ENCODE measurements around the gene SLC27A3.
"Not testable (repeated sequence)": the region's sequence is repeated elsewhere in the genome, so short reads cannot be mapped to it uniquely, and the experiment has no call there.

Gene SLC27A3

DNA sequence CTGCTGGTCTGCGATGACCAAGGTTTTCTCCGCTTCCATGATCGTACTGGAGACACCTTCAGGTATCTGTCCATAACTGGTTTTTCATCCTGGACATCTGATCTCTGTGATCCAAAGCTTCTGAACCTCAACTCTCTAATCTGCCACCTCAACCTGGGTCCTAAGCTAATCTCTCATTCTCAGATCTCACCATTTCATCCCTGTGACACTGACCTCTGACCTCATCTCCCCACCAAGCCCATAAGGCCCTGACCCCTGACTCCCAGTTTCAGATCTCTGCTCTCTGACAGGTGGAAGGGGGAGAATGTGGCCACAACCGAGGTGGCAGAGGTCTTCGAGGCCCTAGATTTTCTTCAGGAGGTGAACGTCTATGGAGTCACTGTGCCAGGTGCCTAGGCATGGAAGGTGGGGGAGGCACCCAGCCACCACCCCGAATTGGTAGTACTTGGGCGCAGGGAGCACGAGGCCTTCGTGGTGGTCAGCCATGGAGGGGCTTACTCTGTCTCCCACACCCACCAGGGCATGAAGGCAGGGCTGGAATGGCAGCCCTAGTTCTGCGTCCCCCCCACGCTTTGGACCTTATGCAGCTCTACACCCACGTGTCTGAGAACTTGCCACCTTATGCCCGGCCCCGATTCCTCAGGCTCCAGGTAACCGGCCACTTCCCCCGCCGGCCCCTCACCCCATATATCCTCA lies 3.8 kb downstream of the SLC27A3 start:
- no peak overlapping the region for H3K27ac ChIP-seq (ENCODE audit: low read depth, low read length)
- no peaks in the 10 kb centered on the region for H3K9me3 ChIP-seq (ENCODE audit: control insufficient read depth in 5 of 5, low read length in 5 of 5)
- H3K27me3 ChIP-seq (ENCODE audit: control insufficient read depth in 5 of 5, insufficient read depth in 4 of 5, low read length in 5 of 5): no peaks in the 10 kb centered on the region
- H3K9ac ChIP-seq (ENCODE audit: low read length in 5 of 5): no peak overlapping the region
- H3K4me1 ChIP-seq (ENCODE audit: control insufficient read depth in 5 of 5, insufficient read depth in 5 of 5, low read length in 5 of 5): peaks cover 17 to 74% (median 71%) of the 10 kb centered on the region in 5 donors
- H3K4me3 ChIP-seq (ENCODE audit: low read depth in 1 of 5, low read length in 5 of 5): no peak overlapping the region
- H3K36me3 ChIP-seq (ENCODE audit: control insufficient read depth in 5 of 5, insufficient read depth in 5 of 5, low read length in 5 of 5): peaks cover 0 to 26% (median 10%) of the 10 kb centered on the region in 5 donors

DNA sequence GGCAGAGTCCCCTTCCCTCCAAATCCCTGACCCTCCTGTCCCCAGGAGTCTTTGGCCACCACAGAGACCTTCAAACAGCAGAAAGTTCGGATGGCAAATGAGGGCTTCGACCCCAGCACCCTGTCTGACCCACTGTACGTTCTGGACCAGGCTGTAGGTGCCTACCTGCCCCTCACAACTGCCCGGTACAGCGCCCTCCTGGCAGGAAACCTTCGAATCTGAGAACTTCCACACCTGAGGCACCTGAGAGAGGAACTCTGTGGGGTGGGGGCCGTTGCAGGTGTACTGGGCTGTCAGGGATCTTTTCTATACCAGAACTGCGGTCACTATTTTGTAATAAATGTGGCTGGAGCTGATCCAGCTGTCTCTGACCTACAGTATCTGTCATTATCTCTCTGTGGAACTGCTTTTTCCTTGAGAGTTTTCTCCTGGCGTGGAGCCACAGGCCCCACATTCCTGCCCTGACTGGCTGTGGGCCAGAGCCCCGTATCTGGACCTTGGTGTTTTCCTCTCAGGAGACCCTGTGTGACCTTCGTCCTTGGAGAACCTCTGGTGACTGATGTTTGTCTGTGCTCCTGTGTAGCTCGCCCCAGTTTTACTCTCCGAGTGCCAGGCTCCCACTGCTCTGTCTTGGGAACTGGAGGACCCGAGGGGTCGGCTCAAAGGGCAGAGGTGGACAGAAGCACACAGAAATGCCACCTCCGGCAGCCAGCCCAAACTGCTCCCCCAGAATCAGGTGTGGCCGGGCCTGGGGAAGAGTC lies 4.8 kb downstream of the SLC27A3 start:
- no peaks in the 10 kb centered on the region for H3K9me3 ChIP-seq (ENCODE audit: control insufficient read depth in 5 of 5, low read length in 5 of 5)
- H3K27ac ChIP-seq (ENCODE audit: low read depth, low read length): peak overlapping the region; percentile 57
- peaks cover 0 to 26% (median 10%) of the 10 kb centered on the region in 5 donors for H3K36me3 ChIP-seq (ENCODE audit: control insufficient read depth in 5 of 5, insufficient read depth in 5 of 5, low read length in 5 of 5)
- H3K9ac ChIP-seq (ENCODE audit: low read length in 5 of 5): peak overlapping the region in 2 of 5 donors; percentile 14 to 51
- H3K4me1 ChIP-seq (ENCODE audit: control insufficient read depth in 5 of 5, insufficient read depth in 5 of 5, low read length in 5 of 5): peaks cover 9 to 65% (median 61%) of the 10 kb centered on the region in 5 donors
- H3K4me3 ChIP-seq (ENCODE audit: low read depth in 1 of 5, low read length in 5 of 5): no peak overlapping the region
- H3K27me3 ChIP-seq (ENCODE audit: control insufficient read depth in 5 of 5, insufficient read depth in 4 of 5, low read length in 5 of 5): no peaks in the 10 kb centered on the region

DNA sequence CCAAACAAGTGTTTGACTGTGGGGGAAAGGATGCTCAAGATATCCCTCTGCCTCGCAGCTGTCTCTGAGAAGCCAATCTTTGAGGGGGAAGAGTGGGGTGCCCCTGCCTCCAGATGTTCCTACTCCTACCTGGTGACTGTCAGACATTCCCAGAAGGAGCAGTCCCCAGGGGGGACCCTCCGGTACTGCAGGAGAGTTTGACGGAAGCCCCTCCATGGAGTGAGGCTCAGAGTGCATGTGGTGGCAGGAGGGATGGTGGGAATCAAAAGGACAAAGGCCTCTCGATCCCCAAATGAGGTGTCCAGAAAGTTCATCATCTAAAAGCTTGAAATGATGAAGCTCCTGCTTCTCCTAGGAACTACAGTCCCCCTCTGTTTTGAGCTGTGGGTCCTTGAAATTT lies 5.3 kb downstream of the SLC27A3 start:
- peak overlapping the region; percentile 57 for H3K27ac ChIP-seq (ENCODE audit: low read depth, low read length)

DNA sequence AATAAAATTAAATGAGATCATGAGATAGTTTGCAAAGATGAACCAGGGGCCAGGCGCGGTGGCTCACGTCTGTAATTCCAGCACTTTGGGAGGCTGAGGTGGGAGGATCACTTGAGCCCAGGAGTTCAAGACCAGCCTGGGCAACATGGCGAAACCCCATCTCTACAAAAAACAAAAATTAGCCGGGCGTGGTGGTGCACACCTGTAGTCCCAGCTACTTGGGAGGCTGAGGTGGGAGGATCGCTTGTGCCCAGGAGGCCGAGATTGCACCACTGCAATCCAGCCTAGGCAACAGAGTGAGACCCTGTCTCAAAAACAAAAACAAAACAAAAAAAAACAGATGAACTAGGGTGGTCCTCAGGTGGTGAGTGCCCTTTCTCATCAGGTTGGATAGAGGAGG lies 7.4 kb downstream of the SLC27A3 start:
- H3K27me3 ChIP-seq (ENCODE audit: control insufficient read depth in 5 of 5, insufficient read depth in 4 of 5, low read length in 5 of 5); H3K9me3 ChIP-seq (ENCODE audit: control insufficient read depth in 5 of 5, low read length in 5 of 5): not testable (repeated sequence)
- Histone ChIP-seq H3K4me3 (ENCODE audit: low read depth in 1 of 5, low read length in 5 of 5) (peak overlapping the region; percentile 57 to 81 (median 71)), H3K36me3 (ENCODE audit: control insufficient read depth in 5 of 5, insufficient read depth in 5 of 5, low read length in 5 of 5) (peaks cover 0 to 26% (median 10%) of the 10 kb centered on the region in 5 donors), H3K9ac (ENCODE audit: low read length in 5 of 5) (peak overlapping the region in 3 of 5 donors; percentile 69 to 91 (median 90)), H3K4me1 (ENCODE audit: control insufficient read depth in 5 of 5, insufficient read depth in 5 of 5, low read length in 5 of 5) (peaks cover 0 to 38% (median 34%) of the 10 kb centered on the region in 5 donors), H3K27ac (ENCODE audit: low read depth, low read length) (peak overlapping the region; percentile 95)

More for the DNA sequence above, 5.3 kb downstream of the SLC27A3 start:
- H3K27me3 ChIP-seq (ENCODE audit: control insufficient read depth in 5 of 5, insufficient read depth in 4 of 5, low read length in 5 of 5): no peaks in the 10 kb centered on the region
- H3K9ac ChIP-seq (ENCODE audit: low read length in 5 of 5): peak overlapping the region in 1 of 5 donors; percentile 51
- H3K4me1 ChIP-seq (ENCODE audit: control insufficient read depth in 5 of 5, insufficient read depth in 5 of 5, low read length in 5 of 5): peaks cover 9 to 59% (median 55%) of the 10 kb centered on the region in 5 donors
- H3K9me3 ChIP-seq (ENCODE audit: control insufficient read depth in 5 of 5, low read length in 5 of 5): no peaks in the 10 kb centered on the region
- H3K4me3 ChIP-seq (ENCODE audit: low read depth in 1 of 5, low read length in 5 of 5): no peak overlapping the region
- H3K36me3 ChIP-seq (ENCODE audit: control insufficient read depth in 5 of 5, insufficient read depth in 5 of 5, low read length in 5 of 5): peaks cover 0 to 26% (median 10%) of the 10 kb centered on the region in 5 donors

DNA sequence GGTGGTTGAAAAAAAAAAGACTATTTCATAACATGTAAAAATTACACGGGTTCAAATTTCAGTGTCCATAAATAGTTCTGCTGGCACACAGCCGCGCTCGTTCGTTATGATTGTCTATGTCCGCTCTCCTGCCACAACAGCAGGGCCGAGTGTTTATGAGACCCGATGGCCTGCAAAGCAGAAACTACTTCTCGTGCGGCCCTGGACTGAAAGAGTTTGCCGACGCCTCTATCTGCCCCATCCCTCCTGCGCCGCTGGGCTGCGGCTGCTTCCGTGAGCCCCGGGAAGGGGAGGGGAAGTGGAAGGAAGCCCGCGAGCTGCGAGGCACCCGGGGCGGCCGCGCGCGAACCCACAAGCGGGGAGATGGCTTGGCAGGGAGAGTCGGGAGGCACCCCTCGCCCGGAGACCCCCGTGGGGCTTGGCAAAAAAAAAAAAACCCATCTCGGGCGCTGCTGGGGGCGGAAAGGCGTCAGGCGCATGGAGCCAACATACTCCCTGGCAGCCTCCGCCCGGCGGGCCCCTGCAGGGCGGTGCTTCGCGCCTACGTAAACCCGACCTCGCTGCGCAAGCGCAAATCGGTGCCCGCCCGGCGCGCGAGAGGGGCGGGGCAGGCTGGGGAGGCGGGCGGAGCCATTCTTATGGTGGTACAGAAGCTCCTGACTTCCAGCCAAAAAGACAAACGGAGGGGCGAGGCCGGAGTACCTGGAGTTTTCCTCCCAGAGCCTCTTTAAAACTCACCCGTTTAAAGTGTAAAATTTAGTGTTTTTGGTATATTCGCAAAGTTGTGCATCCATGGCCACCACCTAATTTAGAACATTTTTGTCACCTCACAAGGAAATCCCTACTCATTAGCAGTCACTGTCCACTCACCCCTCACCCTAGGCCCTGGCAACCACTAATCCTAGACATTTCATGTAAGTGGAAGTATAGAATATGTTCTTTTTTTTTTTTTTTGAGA lies 8.3 kb downstream of the SLC27A3 start:
- H3K27ac ChIP-seq (ENCODE audit: low read depth, low read length): peak overlapping the region; percentile 95
- peaks cover 0 to 17% (median 7%) of the 10 kb centered on the region in 5 donors for H3K36me3 ChIP-seq (ENCODE audit: control insufficient read depth in 5 of 5, insufficient read depth in 5 of 5, low read length in 5 of 5)
- peak overlapping the region; percentile 57 to 81 (median 71) for H3K4me3 ChIP-seq (ENCODE audit: low read depth in 1 of 5, low read length in 5 of 5)
- H3K9me3 ChIP-seq (ENCODE audit: control insufficient read depth in 5 of 5, low read length in 5 of 5): no peaks in the 10 kb centered on the region
- peaks cover 0 to 30% (median 26%) of the 10 kb centered on the region in 5 donors for H3K4me1 ChIP-seq (ENCODE audit: control insufficient read depth in 5 of 5, insufficient read depth in 5 of 5, low read length in 5 of 5)
- no peaks in the 10 kb centered on the region for H3K27me3 ChIP-seq (ENCODE audit: control insufficient read depth in 5 of 5, insufficient read depth in 4 of 5, low read length in 5 of 5)
- peak overlapping the region; percentile 28 to 91 (median 78) for H3K9ac ChIP-seq (ENCODE audit: low read length in 5 of 5)

DNA sequence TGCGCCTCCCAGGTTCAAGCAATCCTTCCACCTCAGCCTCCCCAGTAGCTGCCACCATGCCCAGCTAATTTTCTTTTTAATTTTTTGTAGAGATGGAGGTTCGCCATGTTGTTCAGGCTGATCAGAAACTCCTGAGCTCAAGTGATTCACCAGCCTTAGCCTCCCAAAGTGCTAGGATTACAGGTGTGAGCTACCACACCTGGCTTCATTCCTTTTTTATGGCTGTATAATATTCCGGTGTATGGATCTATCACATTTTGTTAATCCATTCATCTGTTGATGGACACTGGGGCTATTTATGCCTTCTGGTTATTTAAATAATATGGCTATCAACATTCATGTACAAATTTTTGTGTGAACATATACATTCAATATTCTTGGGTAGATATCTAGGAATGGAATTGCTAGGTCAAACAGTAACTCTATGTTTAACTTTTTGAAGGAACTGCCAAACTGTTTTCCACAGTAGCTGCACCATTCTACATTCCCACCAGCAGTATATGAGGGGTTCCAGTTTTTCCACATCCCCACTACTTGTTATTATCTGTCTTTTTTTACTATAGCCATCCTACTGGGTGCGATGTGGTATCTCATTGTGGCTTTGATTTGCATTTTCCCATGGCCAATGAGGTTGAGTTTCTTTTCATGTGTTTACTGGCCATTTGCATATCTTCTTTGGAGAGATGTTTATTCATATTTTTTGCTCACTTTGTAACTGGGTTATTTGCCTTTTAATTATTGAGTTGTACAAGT lies 11.0 kb downstream of the SLC27A3 start:
- Histone ChIP-seq H3K27ac (ENCODE audit: low read depth, low read length) (no peak overlapping the region), H3K4me1 (ENCODE audit: control insufficient read depth in 5 of 5, insufficient read depth in 5 of 5, low read length in 5 of 5) (peaks cover 4 to 32% (median 31%) of the 10 kb centered on the region in 5 donors), H3K4me3 (ENCODE audit: low read depth in 1 of 5, low read length in 5 of 5) (no peak overlapping the region), H3K36me3 (ENCODE audit: control insufficient read depth in 5 of 5, insufficient read depth in 5 of 5, low read length in 5 of 5) (no peaks in the 10 kb centered on the region), H3K9me3 (ENCODE audit: control insufficient read depth in 5 of 5, low read length in 5 of 5) (no peaks in the 10 kb centered on the region), H3K9ac (ENCODE audit: low read length in 5 of 5) (no peak overlapping the region), H3K27me3 (ENCODE audit: control insufficient read depth in 5 of 5, insufficient read depth in 4 of 5, low read length in 5 of 5) (no peaks in the 10 kb centered on the region)

DNA sequence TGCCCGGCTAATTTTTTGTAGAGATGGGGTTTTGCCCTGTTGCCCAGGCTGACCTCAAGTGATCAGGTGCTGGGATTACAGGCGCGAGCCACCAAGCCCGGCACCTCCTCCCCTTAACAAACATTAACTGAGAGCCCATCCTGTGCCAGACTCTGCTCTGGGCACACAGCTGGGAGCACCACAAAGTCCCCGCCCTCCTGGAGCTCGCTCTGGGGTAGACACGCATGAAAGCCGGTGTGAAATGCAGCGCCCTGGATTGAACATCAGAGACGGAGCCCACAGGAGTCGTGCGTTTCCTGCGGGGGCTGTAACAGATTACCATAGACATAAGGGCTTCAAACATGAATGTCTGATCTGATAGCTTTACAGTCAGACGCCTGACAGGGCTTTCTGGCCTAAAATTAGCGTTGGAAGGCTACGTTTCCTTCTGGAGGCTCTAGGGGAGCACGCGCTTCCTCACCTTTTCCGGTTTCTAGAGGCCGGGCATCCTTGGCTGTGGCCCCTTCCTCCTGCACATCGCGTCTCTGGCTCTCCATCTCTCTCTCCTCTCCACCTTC lies 14.3 kb downstream of the SLC27A3 start:
- Histone ChIP-seq H3K27ac (ENCODE audit: low read depth, low read length) (peak overlapping the region; percentile 82), H3K9me3 (ENCODE audit: control insufficient read depth in 5 of 5, low read length in 5 of 5) (no peaks in the 10 kb centered on the region), H3K4me3 (ENCODE audit: low read depth in 1 of 5, low read length in 5 of 5) (peak overlapping the region; percentile 26 to 70 (median 54)), H3K36me3 (ENCODE audit: control insufficient read depth in 5 of 5, insufficient read depth in 5 of 5, low read length in 5 of 5) (no peaks in the 10 kb centered on the region), H3K27me3 (ENCODE audit: control insufficient read depth in 5 of 5, insufficient read depth in 4 of 5, low read length in 5 of 5) (no peaks in the 10 kb centered on the region), H3K9ac (ENCODE audit: low read length in 5 of 5) (peak overlapping the region in 4 of 5 donors; percentile 31 to 68 (median 62)), H3K4me1 (ENCODE audit: control insufficient read depth in 5 of 5, insufficient read depth in 5 of 5, low read length in 5 of 5) (peaks cover 4 to 28% (median 27%) of the 10 kb centered on the region in 5 donors)

DNA sequence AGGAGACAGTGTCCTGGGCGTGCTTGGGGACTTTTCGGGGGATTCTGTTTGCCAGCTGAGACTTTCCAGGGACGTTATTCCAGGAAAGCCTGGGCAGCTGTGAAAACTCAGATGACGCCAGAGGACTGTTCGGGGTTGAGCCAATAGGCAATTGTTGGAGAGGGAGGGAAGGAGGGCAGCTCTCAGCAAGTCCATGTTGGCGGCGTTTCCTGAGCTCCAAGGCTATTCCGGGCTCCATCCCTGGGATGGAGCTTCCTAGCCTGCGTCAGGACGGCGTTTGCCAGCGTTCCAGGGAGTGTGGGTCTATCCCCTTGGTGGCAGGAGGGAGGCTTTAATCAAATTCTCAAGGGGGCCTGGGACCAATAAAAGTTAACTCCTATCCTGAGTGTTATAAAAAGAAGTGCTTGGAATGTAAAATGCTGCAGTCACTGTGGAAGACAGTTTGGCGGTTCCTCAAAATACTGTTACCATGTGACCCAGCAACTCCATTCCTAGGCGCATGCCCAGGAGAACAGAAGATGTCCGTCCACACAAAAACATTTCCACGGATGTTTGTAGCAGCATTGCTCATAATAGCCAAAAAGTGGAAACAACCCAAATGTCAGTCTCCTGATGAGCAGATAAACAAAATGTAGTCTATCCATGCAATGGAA lies 15.2 kb downstream of the SLC27A3 start:
- H3K9ac ChIP-seq (ENCODE audit: low read length in 5 of 5): peak overlapping the region in 4 of 5 donors; percentile 47 to 68 (median 62)

More for the DNA sequence above, 15.2 kb downstream of the SLC27A3 start:
- Histone ChIP-seq H3K27ac (ENCODE audit: low read depth, low read length) (peak overlapping the region; percentile 82), H3K4me1 (ENCODE audit: control insufficient read depth in 5 of 5, insufficient read depth in 5 of 5, low read length in 5 of 5) (peaks cover 4 to 28% (median 27%) of the 10 kb centered on the region in 5 donors), H3K36me3 (ENCODE audit: control insufficient read depth in 5 of 5, insufficient read depth in 5 of 5, low read length in 5 of 5) (no peaks in the 10 kb centered on the region), H3K27me3 (ENCODE audit: control insufficient read depth in 5 of 5, insufficient read depth in 4 of 5, low read length in 5 of 5) (peaks cover 0 to 3% (median 0%) of the 10 kb centered on the region in 5 donors), H3K9me3 (ENCODE audit: control insufficient read depth in 5 of 5, low read length in 5 of 5) (no peaks in the 10 kb centered on the region), H3K4me3 (ENCODE audit: low read depth in 1 of 5, low read length in 5 of 5) (peak overlapping the region; percentile 26 to 70 (median 54))
